Smooth muscle cell (in vitro differentiated cells): ENCODE measurements around the gene PEX11A. TPM values are rescaled to one million over a fixed set of nuclear protein-coding genes. Genes with fewer than 3 reads are reported as not detected.

Experiments used
- DNase-seq: peaks from one replicate; lab custom pipeline; 2025; ENCODE audit not compliant: unreplicated experiment; lab: John Stamatoyannopoulos, UW
- H2AFZ ChIP-seq: fragments of 200-600 bp; sonication (generic); 2 replicates; pipeline ENCODE4 v1.6.0; 2016; ENCODE audit warnings: antibody characterized with exemption, low read depth, mild to moderate bottlenecking
- H3F3A ChIP-seq: fragments of 200-600 bp; sonication (generic); 2 replicates; pipeline ENCODE4 v1.6.0; 2017; ENCODE audit warnings: antibody characterized with exemption, low read depth
- H3K27ac ChIP-seq: fragments of 200-600 bp; sonication (generic); 2 replicates; pipeline ENCODE4 v1.5.1; 2016; ENCODE audit warnings: low read depth, mild to moderate bottlenecking
- H3K27me3 ChIP-seq: fragments of 200-600 bp; sonication (generic); 2 replicates; pipeline ENCODE4 v1.6.1; 2016; ENCODE audit warnings: low read depth, mild to moderate bottlenecking
- H3K36me3 ChIP-seq: fragments of 200-600 bp; sonication (generic); 2 replicates; pipeline ENCODE4 v1.5.1; 2016; ENCODE audit warnings: low read depth
- H3K4me1 ChIP-seq: fragments of 200-600 bp; sonication (generic); 2 replicates; pipeline ENCODE4 v1.5.1; 2016; ENCODE audit warnings: low read depth
- H3K4me2 ChIP-seq: fragments of 200-600 bp; sonication (generic); 2 replicates; pipeline ENCODE4 v1.6.0; 2016; ENCODE audit warnings: mild to moderate bottlenecking
- H3K4me3 ChIP-seq: fragments of 200-600 bp; sonication (generic); 2 replicates; pipeline ENCODE4 v1.5.1; 2016; ENCODE audit warnings: mild to moderate bottlenecking
- H3K79me2 ChIP-seq: fragments of 200-600 bp; sonication (generic); 2 replicates; pipeline ENCODE4 v1.6.0; 2016; ENCODE audit warnings: low read depth, mild to moderate bottlenecking
- H3K9ac ChIP-seq: fragments of 200-600 bp; sonication (generic); 2 replicates; pipeline ENCODE4 v1.6.0; 2016; ENCODE audit warnings: low read depth
- H3K9me3 ChIP-seq: fragments of 200-600 bp; sonication (generic); replicated peaks from 2 replicates; pipeline ENCODE4 v1.5.1; 2016; ENCODE audit warnings: low read depth
- H4K20me1 ChIP-seq: fragments of 200-600 bp; sonication (generic); 2 replicates; pipeline ENCODE4 v1.6.0; 2016; ENCODE audit warnings: low read depth
- CTCF ChIP-seq: fragments of 200-600 bp; sonication (generic); IDR thresholded peaks from 2 replicates; pipeline ENCODE4 v1.5.1; 2017; ENCODE audit warnings: borderline replicate concordance, mild to moderate bottlenecking, antibody characterized with exemption; ENCODE audit not compliant: insufficient read depth, poor library complexity, severe bottlenecking
- WGBS: methylation state at CpG from one replicate; pipeline ENCODE4 v1.1.7; 2016; ENCODE audit warnings: low lambda C conversion rate; 5-methylcytosine and 5-hydroxymethylcytosine counted together
- polyA plus RNA-seq: library from polyadenylated mRNA; unstranded; fragments of >200 nt; fragmentation: Nextera tagmentation; extraction: Ambion mirVana; gene quantifications from 2 replicates; pipeline ENCODE4 v1.2.1, GENCODE V29; 2016
- total RNA-seq: library from RNA; depleted of rRNA; stranded (reverse); fragments of >200 nt; gene quantifications from 2 replicates; pipeline ENCODE4 v1.2.3, GENCODE V29; 2014

The PEX11A gene
- total and polyA plus RNA-seq, 2 experiments from 2014 or later: 3.8 to 4.7 TPM

- no peaks in the 10 kb centered on the region for H3K9me3 ChIP-seq
- TF ChIP-seq CTCF: no peak
- 97% methylated on average over 16 of the region's 37 CpGs for WGBS
- no peak overlapping the region for H2AFZ ChIP-seq
- H3K27me3 ChIP-seq: no peaks in the 10 kb centered on the region
- no peak for DNase-seq
- H3K4me2 ChIP-seq: no peak overlapping the region
- no peak overlapping the region for H3K9ac ChIP-seq
- no peaks in the 10 kb centered on the region for H3K36me3 ChIP-seq
- peaks cover 6% of the 10 kb centered on the region for H4K20me1 ChIP-seq
- H3K4me3 ChIP-seq: no peak overlapping the region
- H3K27ac ChIP-seq: no peak overlapping the region
- H3K4me1 ChIP-seq: no peaks in the 10 kb centered on the region
- no peaks in the 10 kb centered on the region for H3F3A ChIP-seq
- H3K79me2 ChIP-seq: peaks cover 11% of the 10 kb centered on the region
Measured at GRCh38 chr15:89649013-89649625, 41.4 kb downstream of the PEX11A start.

- H3K9ac ChIP-seq: no peak overlapping the region
- no peaks in the 10 kb centered on the region for H3F3A ChIP-seq
- no peaks in the 10 kb centered on the region for H3K36me3 ChIP-seq
- TF ChIP-seq CTCF: no peak
- H3K79me2 ChIP-seq: peaks cover 6% of the 10 kb centered on the region
- no peaks in the 10 kb centered on the region for H3K4me1 ChIP-seq
- no peak for DNase-seq
- no peak overlapping the region for H3K4me2 ChIP-seq
- no peak overlapping the region for H2AFZ ChIP-seq
- peaks cover 6% of the 10 kb centered on the region for H4K20me1 ChIP-seq
- H3K27me3 ChIP-seq: no peaks in the 10 kb centered on the region
- no peaks in the 10 kb centered on the region for H3K9me3 ChIP-seq
- no peak overlapping the region for H3K27ac ChIP-seq
- H3K4me3 ChIP-seq: no peak overlapping the region
- 96% methylated on average over 94 of the region's 102 CpGs for WGBS
Measured at GRCh38 chr15:89648106-89649012, 42.2 kb downstream of the PEX11A start.

DNA sequence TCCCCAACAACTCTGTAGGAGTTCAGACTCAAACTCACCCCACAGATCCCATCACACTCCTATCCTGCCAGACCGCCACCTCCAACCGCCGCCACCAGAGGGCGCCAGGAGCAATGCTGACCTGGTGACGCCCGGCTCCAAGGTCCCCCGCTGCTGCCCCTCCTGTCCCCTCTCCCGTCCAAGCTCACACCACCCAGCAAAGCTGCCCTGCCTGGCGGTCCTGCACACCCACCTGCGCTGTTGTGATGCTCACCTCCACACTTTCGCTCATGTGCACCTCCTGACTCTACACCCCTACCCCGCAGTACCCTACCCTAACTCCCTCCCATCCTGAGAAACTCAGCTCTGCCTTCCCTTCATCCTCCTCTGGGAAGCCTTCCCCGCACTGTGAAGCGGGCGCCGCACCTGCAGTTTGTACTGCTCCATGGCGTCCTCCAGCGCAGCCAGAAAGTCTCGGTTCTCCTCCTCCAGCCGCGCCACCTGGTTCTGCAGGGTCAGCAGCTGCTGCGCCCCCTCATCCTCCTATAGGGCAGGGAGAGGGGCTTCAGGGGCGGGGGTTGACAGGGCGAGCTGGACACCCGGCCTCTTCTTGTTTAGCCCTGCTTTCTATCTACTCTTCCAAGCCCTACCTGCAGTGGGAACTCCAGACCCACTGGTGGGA, 43.2 kb downstream of the PEX11A start:
- Histone ChIP-seq H3K4me1 (no peaks in the 10 kb centered on the region), H3K9ac (no peak overlapping the region), H2AFZ (no peak overlapping the region), H3K4me3 (no peak overlapping the region), H3K4me2 (no peak overlapping the region), H4K20me1 (no peaks in the 10 kb centered on the region), H3F3A (no peaks in the 10 kb centered on the region), H3K36me3 (no peaks in the 10 kb centered on the region), H3K27me3 (no peaks in the 10 kb centered on the region), H3K27ac (no peak overlapping the region), H3K9me3 (no peaks in the 10 kb centered on the region), H3K79me2 (no peaks in the 10 kb centered on the region)
- peak; percentile 50 for DNase-seq
- peak; percentile 84 for TF ChIP-seq CTCF
- WGBS: 68% methylated on average over 19 of the region's 25 CpGs
